ENCODE results near the gene TSHZ2.

GRCh38 chr20:53283597-53283996 lies 311.4 kb downstream of the TSHZ2 start:
- TF ChIP-seq CTCF (IDR thresholded peaks at IDR 0.05) (no peak), POLR2A (IDR thresholded peaks at IDR 0.05) (no peak)
